Endodermal cell (in vitro differentiated cells): ENCODE data around the gene CAP2. TPM values are rescaled to one million over a fixed set of nuclear protein-coding genes. Genes with fewer than 3 reads are reported as not detected.

Source experiments
- DNase-seq: peaks from one replicate; pipeline ENCODE4 v3.0.0-alpha.2; 2017
- H3K27ac ChIP-seq: 2 replicates; pipeline ENCODE4 v1.5.1; 2013; ENCODE audit warnings: mild to moderate bottlenecking, low read depth, low read length, moderate library complexity
- H3K27me3 ChIP-seq: 2 replicates; pipeline ENCODE4 v1.6.1; 2013; ENCODE audit warnings: mild to moderate bottlenecking, low read length, moderate library complexity; ENCODE audit not compliant: insufficient read depth, control insufficient read depth, poor library complexity, severe bottlenecking
- H3K36me3 ChIP-seq: 2 replicates; pipeline ENCODE4 v1.7.0; 2013; ENCODE audit warnings: mild to moderate bottlenecking, low read length, moderate library complexity; ENCODE audit not compliant: control insufficient read depth, insufficient read depth
- H3K4me1 ChIP-seq: one replicate; pipeline ENCODE4 v1.7.0; 2013; ENCODE audit warnings: low read length; ENCODE audit not compliant: control insufficient read depth, insufficient read depth
- H3K4me3 ChIP-seq: 2 replicates; pipeline ENCODE4 v1.5.1; 2013; ENCODE audit warnings: mild to moderate bottlenecking, low read length, moderate library complexity
- H3K9ac ChIP-seq: 2 replicates; pipeline ENCODE4 v1.6.1; 2013; ENCODE audit warnings: mild to moderate bottlenecking, low read length, moderate library complexity; ENCODE audit not compliant: poor library complexity, severe bottlenecking; ENCODE audit errors: extremely low read depth
- H3K9me3 ChIP-seq: 2 replicates; pipeline ENCODE4 v1.6.1; 2013; ENCODE audit warnings: mild to moderate bottlenecking, low read length, moderate library complexity; ENCODE audit not compliant: control insufficient read depth
- H3K27ac Mint-ChIP-seq: 2 replicates; pipeline ENCODE4 v1.8.0; 2020; ENCODE audit warnings: mixed read lengths
- H3K27me3 Mint-ChIP-seq: 2 replicates; pipeline ENCODE4 v1.8.0; 2021; ENCODE audit warnings: mild to moderate bottlenecking, mixed read lengths; ENCODE audit not compliant: insufficient read depth
- H3K36me3 Mint-ChIP-seq: 2 replicates; pipeline ENCODE4 v1.8.0; 2020; ENCODE audit warnings: low read depth, mixed read lengths
- H3K4me1 Mint-ChIP-seq: 2 replicates; pipeline ENCODE4 v1.8.0; 2020; ENCODE audit warnings: mixed read lengths
- H3K4me3 Mint-ChIP-seq: 2 replicates; pipeline ENCODE4 v1.8.0; 2020; ENCODE audit warnings: mild to moderate bottlenecking, moderate library complexity, mixed read lengths
- H3K9me3 Mint-ChIP-seq: 2 replicates; pipeline ENCODE4 v1.8.0; 2020; ENCODE audit warnings: mild to moderate bottlenecking, mixed read lengths
- CTCF ChIP-seq: fragments of 200-600 bp; sonication (generic); conservative IDR thresholded peaks from 2 replicates; pipeline ENCODE4 v1.5.0; 2021; ENCODE audit warnings: antibody characterized with exemption, mild to moderate bottlenecking
- WGBS, 2 experiments: methylation state at CpG; one replicate each; pipeline versions ENCODE4 v1.1.5 to v1.1.7; 2013; ENCODE audit warnings: missing lambda C conversion rate in 2 of 2, mixed read lengths in 1 of 2; ENCODE audit not compliant: insufficient coverage in 1 of 2, insufficient read length in 1 of 2; 5-methylcytosine and 5-hydroxymethylcytosine counted together
- total RNA-seq, 2 donors: library from RNA; stranded (reverse); fragmentation: NEBNext Ultra II Directional in 1 of 2; extraction: Animal tissue kit (Norgen Biotek cat#: 25700) in 1 of 2; gene quantifications; 2 replicates in 1 of 2; 3 replicates in 1 of 2; pipeline ENCODE4 v1.2.1, GENCODE V29; 2021

CAP2 gene
- total RNA-seq, 2 donors from 2014 or later, result 29.8 to 35.9 TPM

DNA sequence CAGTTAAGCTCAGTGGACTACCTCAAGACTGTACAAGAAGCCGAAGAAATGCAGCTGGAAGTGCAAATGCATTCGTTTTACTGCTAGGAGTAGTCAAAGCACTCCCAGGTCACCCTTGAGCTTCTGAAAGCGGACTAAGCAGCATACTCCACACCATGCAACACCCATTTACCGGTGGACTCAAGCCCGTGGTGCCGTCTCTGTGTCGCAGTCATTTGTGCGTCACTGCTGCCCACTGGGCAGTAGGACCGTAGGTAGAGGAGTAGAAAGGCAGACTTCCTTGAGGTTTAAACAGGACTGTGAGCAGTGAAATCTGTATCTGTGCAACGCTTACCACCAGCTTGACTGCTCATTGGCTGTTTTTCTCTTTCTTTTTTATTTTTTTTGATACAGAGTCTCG is 117.7 kb downstream of the CAP2 start:
- Mint-ChIP-seq H3K36me3 (peaks cover 62% of the 10 kb centered on the region), H3K4me3 (no peak overlapping the region), H3K27me3 (no peaks in the 10 kb centered on the region), H3K9me3 (no peaks in the 10 kb centered on the region), H3K4me1 (no peaks in the 10 kb centered on the region), H3K27ac (no peak overlapping the region)
- Histone ChIP-seq H3K9me3 (no peaks in the 10 kb centered on the region), H3K9ac (no peak overlapping the region), H3K27me3 (no peaks in the 10 kb centered on the region), H3K36me3 (peaks cover 83% of the 10 kb centered on the region), H3K4me1 (no peaks in the 10 kb centered on the region), H3K27ac (no peak overlapping the region), H3K4me3 (no peak overlapping the region)
- 98% methylated on average over 10 to 11 of the region's 11 CpGs for WGBS, 2 experiments
- no peak for TF ChIP-seq CTCF
- no peak for DNase-seq

DNA sequence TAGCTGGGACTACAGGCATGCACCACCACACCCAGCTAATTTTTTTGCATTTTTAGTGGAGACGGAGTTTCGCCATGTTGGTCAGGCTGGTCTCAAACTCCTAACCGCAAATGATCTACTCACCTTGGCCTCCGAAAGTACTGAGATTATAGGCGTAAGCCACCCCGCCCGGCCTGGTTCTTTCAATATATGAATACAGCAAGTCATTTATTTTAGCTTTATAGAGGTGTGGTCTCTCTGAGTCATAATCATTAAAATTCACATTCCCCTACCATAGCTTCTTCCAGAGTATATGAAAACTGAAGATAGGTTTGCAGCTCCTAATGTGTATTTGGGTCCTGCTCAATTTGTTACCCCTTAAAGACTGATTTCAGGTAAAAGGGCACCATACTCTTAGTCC is 118.2 kb downstream of the CAP2 start:
- Histone ChIP-seq H3K9me3 (no peaks in the 10 kb centered on the region), H3K27ac (no peak overlapping the region), H3K4me1 (no peaks in the 10 kb centered on the region), H3K4me3 (no peak overlapping the region), H3K27me3 (no peaks in the 10 kb centered on the region), H3K36me3 (peaks cover 88% of the 10 kb centered on the region), H3K9ac (no peak overlapping the region)
- TF ChIP-seq CTCF, result no peak
- no peaks in the 10 kb centered on the region for H3K27me3 Mint-ChIP-seq
- H3K27ac Mint-ChIP-seq, result no peak overlapping the region
- DNase-seq, result no peak
- H3K4me1 Mint-ChIP-seq, result no peaks in the 10 kb centered on the region
- no peak overlapping the region for H3K4me3 Mint-ChIP-seq
- peaks cover 62% of the 10 kb centered on the region for H3K36me3 Mint-ChIP-seq
- H3K9me3 Mint-ChIP-seq, result no peaks in the 10 kb centered on the region
- WGBS, 2 experiments, result 96 to 97% methylated on average over 3 to 7 of the region's 7 CpGs

- no peak overlapping the region for H3K4me3 Mint-ChIP-seq
- H3K36me3 Mint-ChIP-seq, result peaks cover 62% of the 10 kb centered on the region
- H3K9me3 Mint-ChIP-seq, result no peaks in the 10 kb centered on the region
- no peaks in the 10 kb centered on the region for H3K27me3 Mint-ChIP-seq
- H3K27ac Mint-ChIP-seq, result no peak overlapping the region
- TF ChIP-seq CTCF, result no peak
- Histone ChIP-seq H3K27ac (no peak overlapping the region), H3K9me3 (no peaks in the 10 kb centered on the region), H3K4me1 (no peaks in the 10 kb centered on the region), H3K9ac (no peak overlapping the region), H3K4me3 (no peak overlapping the region), H3K27me3 (no peaks in the 10 kb centered on the region), H3K36me3 (peaks cover 62% of the 10 kb centered on the region)
- peak; percentile 26 for DNase-seq
- WGBS, 2 experiments, result 95% methylated on average over 5 of the region's 5 CpGs; no CpG with 5 or more reads in 1 of the 2 experiments
- H3K4me1 Mint-ChIP-seq, result no peaks in the 10 kb centered on the region
Measured at GRCh38 chr6:17519120-17519519, 125.7 kb downstream of the CAP2 start.
